Astrocyte of the spinal cord (primary cell): ENCODE results near the gene TMED10.
A peak's percentile ranks its signal among the peaks of the same experiment; 100 is the strongest.
"Not testable (repeated sequence)": the region's sequence is repeated elsewhere in the genome, so short reads cannot be mapped to it uniquely, and the experiment has no call there.

ENCODE experiments used
- DNase-seq: peaks from one replicate; pipeline ENCODE4 v3.0.0; 2011; ENCODE audit warnings: low read depth, low spot score
- H3K4me3 ChIP-seq: 2 replicates; pipeline ENCODE4 v1.5.1; 2011; ENCODE audit warnings: low read depth, mild to moderate bottlenecking, low read length, moderate library complexity
- in situ Hi-C: cut with HindIII; loops from 2 replicates; pipeline ENCODE4 v1.10.0; 2017; ENCODE audit warnings: low sequenced_read_pairs
- TF ChIP-seq, protein P1 (sequence below): IDR thresholded peaks from 2 replicates; pipeline ENCODE4 v1.5.1; 2012; ENCODE audit warnings: low read depth, mild to moderate bottlenecking, low read length, inconsistent platforms

Gene TMED10

DNA sequence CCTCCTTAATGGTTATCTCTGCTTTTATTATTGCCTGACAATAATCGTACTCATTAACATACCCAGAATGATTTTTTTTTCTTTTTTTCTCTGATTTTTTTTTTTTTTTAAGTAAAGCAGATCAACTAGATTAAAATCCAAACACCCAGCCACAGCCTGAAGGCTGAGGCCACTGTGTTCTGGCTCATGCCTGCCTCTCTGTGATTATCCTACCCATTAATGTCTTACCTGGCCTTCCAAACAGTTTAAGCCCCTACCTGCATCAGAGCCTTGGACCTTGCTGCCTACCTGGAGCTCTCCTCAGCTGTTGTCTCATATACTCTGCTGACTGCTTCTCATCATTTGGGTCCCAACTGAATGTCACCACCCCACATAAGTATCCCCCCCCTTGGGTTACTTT, 6.8 kb upstream of the TMED10 start:
- TF ChIP-seq, protein P1, sequence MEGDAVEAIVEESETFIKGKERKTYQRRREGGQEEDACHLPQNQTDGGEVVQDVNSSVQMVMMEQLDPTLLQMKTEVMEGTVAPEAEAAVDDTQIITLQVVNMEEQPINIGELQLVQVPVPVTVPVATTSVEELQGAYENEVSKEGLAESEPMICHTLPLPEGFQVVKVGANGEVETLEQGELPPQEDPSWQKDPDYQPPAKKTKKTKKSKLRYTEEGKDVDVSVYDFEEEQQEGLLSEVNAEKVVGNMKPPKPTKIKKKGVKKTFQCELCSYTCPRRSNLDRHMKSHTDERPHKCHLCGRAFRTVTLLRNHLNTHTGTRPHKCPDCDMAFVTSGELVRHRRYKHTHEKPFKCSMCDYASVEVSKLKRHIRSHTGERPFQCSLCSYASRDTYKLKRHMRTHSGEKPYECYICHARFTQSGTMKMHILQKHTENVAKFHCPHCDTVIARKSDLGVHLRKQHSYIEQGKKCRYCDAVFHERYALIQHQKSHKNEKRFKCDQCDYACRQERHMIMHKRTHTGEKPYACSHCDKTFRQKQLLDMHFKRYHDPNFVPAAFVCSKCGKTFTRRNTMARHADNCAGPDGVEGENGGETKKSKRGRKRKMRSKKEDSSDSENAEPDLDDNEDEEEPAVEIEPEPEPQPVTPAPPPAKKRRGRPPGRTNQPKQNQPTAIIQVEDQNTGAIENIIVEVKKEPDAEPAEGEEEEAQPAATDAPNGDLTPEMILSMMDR, result no peak
- in situ Hi-C loops, result no loop called here
- H3K4me3 ChIP-seq, result no peak overlapping the region
- no peak for DNase-seq

DNA sequence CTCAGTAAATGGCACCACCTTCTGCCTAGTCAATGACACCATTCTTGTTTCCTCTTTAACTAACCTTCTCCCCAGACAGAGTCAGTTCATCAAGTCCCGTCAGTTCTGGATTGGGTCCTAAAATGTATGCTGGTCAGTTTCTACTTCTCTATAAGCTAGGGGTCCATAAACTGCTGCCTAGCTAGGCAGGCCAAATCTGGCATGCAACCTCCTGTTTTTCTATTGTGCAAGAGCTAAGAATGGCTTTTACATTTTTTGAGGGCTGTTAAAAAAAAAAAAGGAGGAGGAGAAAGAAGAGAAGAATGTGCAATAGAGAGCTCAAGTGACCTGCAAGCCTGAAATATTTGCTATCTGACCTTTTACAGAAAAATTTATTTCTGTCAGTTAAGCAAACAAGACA, 6.4 kb upstream of the TMED10 start:
- in situ Hi-C loops, result no loop called here
- DNase-seq, result peak; percentile 63

DNA sequence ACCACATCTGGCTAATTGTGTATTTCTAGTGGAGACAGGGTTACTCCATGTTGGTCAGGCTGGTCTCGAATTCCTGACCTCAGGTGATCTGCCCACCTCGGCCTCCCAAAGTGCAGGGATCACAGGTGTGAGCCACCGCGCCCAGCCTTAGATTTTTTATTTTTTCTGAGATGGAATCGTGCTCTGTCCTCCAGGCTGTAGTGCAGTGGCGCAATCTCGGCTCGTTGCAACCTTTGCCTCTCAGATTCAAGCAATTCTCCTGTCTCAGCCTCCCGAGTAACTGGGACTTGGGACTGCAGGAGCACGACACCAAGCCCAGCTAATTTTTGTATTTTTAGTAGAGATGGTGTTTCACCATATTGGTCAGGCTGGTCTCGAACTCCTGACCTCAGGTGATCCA, 5.8 kb upstream of the TMED10 start:
- in situ Hi-C loops, DNase-seq, H3K4me3 ChIP-seq: not testable (repeated sequence)

More for the DNA sequence above, 6.4 kb upstream of the TMED10 start:
- no peak overlapping the region for H3K4me3 ChIP-seq
- TF ChIP-seq, protein P1, result no peak

DNA sequence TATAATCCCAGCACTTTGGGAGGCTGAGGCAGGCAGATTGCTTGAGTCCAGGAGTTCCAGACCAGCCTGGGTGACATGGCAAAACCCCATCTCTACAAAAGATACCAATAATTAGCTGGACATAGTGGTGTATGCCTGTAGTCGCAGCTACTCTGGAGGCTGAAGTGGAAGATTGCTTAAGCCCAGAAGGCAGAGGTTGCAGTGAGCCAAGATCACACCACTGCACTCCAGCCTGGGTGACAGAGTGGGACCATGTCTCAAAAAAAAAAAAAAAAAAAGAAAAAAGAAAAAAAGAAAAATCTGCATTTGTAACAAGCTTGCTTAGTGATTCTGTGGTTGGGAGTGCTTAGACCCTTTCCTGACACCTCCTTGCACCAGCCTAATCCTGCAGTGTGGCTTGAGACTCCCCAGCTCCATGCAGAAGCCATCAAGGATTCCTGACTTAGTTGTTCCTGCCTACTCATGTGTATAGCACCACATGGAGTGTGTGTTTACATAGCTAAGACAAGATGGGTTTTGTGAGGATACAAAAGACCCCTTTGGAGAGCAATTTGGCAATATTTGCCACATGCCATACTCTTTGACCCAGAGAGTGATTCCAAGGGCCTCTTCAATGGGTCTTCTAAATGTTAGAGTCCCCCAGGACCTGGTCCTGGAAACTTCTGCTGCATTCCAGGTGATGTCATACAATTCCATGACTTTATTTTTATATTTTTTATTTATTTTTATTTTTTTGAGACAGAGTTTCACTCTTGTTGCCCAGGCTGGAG, 5.1 kb upstream of the TMED10 start:
- TF ChIP-seq, protein P1, result no peak
- no peak overlapping the region for H3K4me3 ChIP-seq
- in situ Hi-C loops, result no loop called here
- no peak for DNase-seq

DNA sequence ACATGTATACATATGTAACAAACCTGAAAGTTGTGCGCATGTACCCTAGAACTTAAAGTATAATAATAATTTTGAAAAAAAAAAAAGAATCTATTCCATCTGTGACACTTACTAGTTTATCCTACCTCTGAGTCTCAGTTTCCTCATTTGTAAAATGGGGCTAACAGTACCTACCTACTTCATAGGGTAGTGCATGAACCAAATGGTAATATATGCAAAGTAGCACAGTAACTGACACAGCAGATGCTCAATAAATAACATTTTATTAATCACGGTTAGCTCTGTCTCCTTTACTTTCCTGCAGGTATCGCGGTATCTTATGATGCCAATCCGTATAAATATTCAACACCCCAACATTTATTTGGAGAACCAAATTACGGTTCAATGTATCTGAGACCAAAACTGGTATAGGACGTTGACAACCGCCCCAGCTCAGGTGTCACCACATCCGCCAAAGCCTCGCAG, 703 bp downstream of the TMED10 start:
- no peak for DNase-seq
- H3K4me3 ChIP-seq, result peak overlapping the region; percentile 76
- in situ Hi-C loops, result no loop called here
- TF ChIP-seq, protein P1, result no peak

DNA sequence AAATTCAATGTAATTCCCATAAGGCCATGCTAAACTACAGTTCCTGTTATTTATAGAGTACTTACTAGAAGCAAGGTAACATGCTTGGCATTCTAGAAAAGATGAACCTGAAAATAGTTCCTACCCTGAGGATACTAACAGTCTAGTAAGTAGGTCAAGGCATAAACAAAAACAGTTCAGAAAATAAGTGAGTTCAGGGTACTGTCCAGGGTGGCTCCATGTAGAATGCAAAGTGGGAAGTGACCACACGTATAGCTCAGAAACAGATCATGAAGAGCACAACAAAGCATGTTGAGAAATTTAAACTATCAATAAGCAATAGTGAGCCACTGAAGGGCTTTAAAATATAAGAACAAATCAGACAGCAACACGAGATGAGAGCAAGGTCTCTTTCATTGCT, 2.3 kb downstream of the TMED10 start:
- DNase-seq, result no peak
- TF ChIP-seq, protein P1, result no peak
- no peak overlapping the region for H3K4me3 ChIP-seq
- in situ Hi-C loops, result no loop called here

DNA sequence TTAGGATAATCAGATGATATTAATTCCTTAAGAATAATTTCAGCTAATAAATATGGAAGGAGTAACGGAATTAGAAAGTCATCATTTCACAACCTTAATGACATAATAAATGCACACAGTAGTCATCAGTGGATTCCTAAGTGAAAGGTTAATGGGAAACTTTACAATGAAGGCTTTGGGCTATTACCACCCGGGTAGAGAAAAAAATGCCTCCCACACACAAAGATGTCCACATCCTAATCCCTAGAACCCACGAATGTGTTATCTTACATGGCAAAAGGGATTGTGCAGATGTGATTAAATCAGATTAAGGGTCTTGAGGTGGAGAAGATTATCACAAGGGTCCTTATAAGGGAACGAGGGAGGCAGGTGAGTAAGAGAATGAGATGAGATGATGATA, 5.6 kb downstream of the TMED10 start:
- H3K4me3 ChIP-seq, result no peak overlapping the region
- TF ChIP-seq, protein P1, result no peak
- no peak for DNase-seq
- in situ Hi-C loops, result no loop called here
